ENCODE results near the gene HDX.

HDX gene

GRCh38 chrX:84339507-84340364 lies 162.5 kb downstream of the HDX start:
- no peak overlapping the region for H3K4me3 ChIP-seq (ENCODE audit: low read length)
- peak; percentile 36 for DNase-seq (ENCODE audit: low read depth)
- TF ChIP-seq CTCF (IDR thresholded peaks at IDR 0.05; ENCODE audit: insufficient read depth, low read depth, low read length, missing control alignments), result peak; percentile 48

GRCh38 chrX:84336646-84337045 lies 165.6 kb downstream of the HDX start:
- no peak overlapping the region for H3K4me3 ChIP-seq (ENCODE audit: low read length)
- DNase-seq (ENCODE audit: low read depth), result no peak
- TF ChIP-seq CTCF (IDR thresholded peaks at IDR 0.05; ENCODE audit: insufficient read depth, low read depth, low read length, missing control alignments), result no peak

- no peak for TF ChIP-seq CTCF (IDR thresholded peaks at IDR 0.05; ENCODE audit: insufficient read depth, low read depth, low read length, missing control alignments)
- DNase-seq (ENCODE audit: low read depth), result no peak
- H3K4me3 ChIP-seq (ENCODE audit: low read length), result no peak overlapping the region
Observed at GRCh38 chrX:84335121-84335520, 167.1 kb downstream of the HDX start.

- TF ChIP-seq CTCF (IDR thresholded peaks at IDR 0.05; ENCODE audit: insufficient read depth, low read depth, low read length, missing control alignments), result no peak
- H3K4me3 ChIP-seq (ENCODE audit: low read length), result no peak overlapping the region
- DNase-seq (ENCODE audit: low read depth), result no peak
Observed at GRCh38 chrX:84322083-84322827, 180.0 kb downstream of the HDX start.

GRCh38 chrX:84320614-84321013 lies 181.6 kb downstream of the HDX start:
- no peak overlapping the region for H3K4me3 ChIP-seq (ENCODE audit: low read length)
- TF ChIP-seq CTCF (IDR thresholded peaks at IDR 0.05; ENCODE audit: insufficient read depth, low read depth, low read length, missing control alignments), result no peak
- no peak for DNase-seq (ENCODE audit: low read depth)

GRCh38 chrX:84320023-84320422 lies 182.2 kb downstream of the HDX start:
- no peak for DNase-seq (ENCODE audit: low read depth)
- no peak overlapping the region for H3K4me3 ChIP-seq (ENCODE audit: low read length)
- no peak for TF ChIP-seq CTCF (IDR thresholded peaks at IDR 0.05; ENCODE audit: insufficient read depth, low read depth, low read length, missing control alignments)
